AG09319 (cell line): Measurements from ENCODE around the gene FOXB1.

Experiments
- DNase-seq: peaks from one replicate; pipeline ENCODE4 v3.0.0-alpha.2; 2010; ENCODE audit warnings: low read depth; ENCODE audit errors: extremely low read depth
- TF ChIP-seq, protein P1 (sequence below): IDR thresholded peaks from 2 replicates; pipeline ENCODE4 v1.5.1; 2011; ENCODE audit warnings: low read depth, mild to moderate bottlenecking, inconsistent platforms, low read length, moderate library complexity

FOXB1 gene

GRCh38 chr15:60049948-60050347, 45.8 kb downstream of the FOXB1 start:
- DNase-seq, result no peak
- TF ChIP-seq, protein P1, sequence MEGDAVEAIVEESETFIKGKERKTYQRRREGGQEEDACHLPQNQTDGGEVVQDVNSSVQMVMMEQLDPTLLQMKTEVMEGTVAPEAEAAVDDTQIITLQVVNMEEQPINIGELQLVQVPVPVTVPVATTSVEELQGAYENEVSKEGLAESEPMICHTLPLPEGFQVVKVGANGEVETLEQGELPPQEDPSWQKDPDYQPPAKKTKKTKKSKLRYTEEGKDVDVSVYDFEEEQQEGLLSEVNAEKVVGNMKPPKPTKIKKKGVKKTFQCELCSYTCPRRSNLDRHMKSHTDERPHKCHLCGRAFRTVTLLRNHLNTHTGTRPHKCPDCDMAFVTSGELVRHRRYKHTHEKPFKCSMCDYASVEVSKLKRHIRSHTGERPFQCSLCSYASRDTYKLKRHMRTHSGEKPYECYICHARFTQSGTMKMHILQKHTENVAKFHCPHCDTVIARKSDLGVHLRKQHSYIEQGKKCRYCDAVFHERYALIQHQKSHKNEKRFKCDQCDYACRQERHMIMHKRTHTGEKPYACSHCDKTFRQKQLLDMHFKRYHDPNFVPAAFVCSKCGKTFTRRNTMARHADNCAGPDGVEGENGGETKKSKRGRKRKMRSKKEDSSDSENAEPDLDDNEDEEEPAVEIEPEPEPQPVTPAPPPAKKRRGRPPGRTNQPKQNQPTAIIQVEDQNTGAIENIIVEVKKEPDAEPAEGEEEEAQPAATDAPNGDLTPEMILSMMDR, result no peak

DNA sequence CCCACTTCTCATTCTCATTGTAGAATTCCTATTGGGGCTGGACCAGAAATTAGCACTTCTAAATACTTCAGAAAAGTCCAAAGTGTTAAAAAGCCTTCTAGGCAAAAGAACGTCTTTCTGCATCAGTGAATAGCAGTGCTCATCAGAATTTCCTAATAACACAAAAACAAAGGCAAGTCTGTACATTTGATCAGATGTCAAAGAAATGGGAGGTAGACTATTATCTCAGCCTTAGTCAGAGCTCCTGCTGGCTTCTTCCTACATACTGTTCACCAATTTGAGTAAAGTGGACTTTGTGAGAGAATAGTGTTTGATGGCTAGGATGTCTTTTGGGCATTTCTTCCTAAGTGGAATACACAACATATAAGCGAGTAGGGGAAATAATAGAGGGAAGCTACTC, 48.7 kb downstream of the FOXB1 start:
- DNase-seq, result no peak

GRCh38 chr15:60054472-60054871, 50.4 kb downstream of the FOXB1 start:
- no peak for DNase-seq
- TF ChIP-seq, protein P1, result no peak

More for the DNA sequence above, 48.7 kb downstream of the FOXB1 start:
- TF ChIP-seq, protein P1, result no peak
